Thyroid gland (tissue), 4 donors: ENCODE measurements around the gene MBD3L2B. TPM values are rescaled to one million over a fixed set of nuclear protein-coding genes. Genes with fewer than 3 reads are reported as not detected.

ENCODE experiments used
- DNase-seq, 2 donors: peaks; one replicate each; pipeline ENCODE4 v3.0.0-alpha.2; 2019
- H3K27ac ChIP-seq, 3 donors: fragments of 200-600 bp; sonication (generic); 1 replicate in 2 of 3; 2 replicates in 1 of 3; pipeline ENCODE4 v1.5.1; 2016 to 2019; ENCODE audit warnings: mild to moderate bottlenecking in 1 of 3, moderate library complexity in 1 of 3
- H3K27me3 ChIP-seq: fragments of 200-600 bp; sonication (generic); one replicate; pipeline ENCODE4 v1.5.1; 2019
- H3K36me3 ChIP-seq, 2 donors: fragments of 200-600 bp; sonication (generic); one replicate each; pipeline ENCODE4 v1.5.1; 2016 to 2019
- H3K4me1 ChIP-seq, 2 donors: fragments of 200-600 bp; sonication (generic); one replicate each; pipeline ENCODE4 v1.5.1; 2017 to 2019
- H3K4me3 ChIP-seq, 3 donors: fragments of 200-600 bp; sonication (generic); replicated peaks in 1 of 3; 1 replicate in 2 of 3; 2 replicates in 1 of 3; pipeline ENCODE4 v1.5.1; 2016; ENCODE audit warnings: mild to moderate bottlenecking in 1 of 3
- H3K9me3 ChIP-seq: fragments of 200-600 bp; sonication (generic); one replicate; pipeline ENCODE4 v1.5.1; 2017
- POLR2A ChIP-seq, 2 donors: fragments of 450-650 bp; IDR thresholded peaks; one replicate each; pipeline ENCODE4 v1.6.1; 2017; ENCODE audit warnings: antibody characterized with exemption in 2 of 2, mild to moderate bottlenecking in 2 of 2, moderate library complexity in 1 of 2
- WGBS, 2 donors: methylation state at CpG; one replicate each; pipeline ENCODE4 v1.1.5; 2017; 5-methylcytosine and 5-hydroxymethylcytosine counted together
- intact Hi-C: fragments of 100-400 bp; cut with DNase I; formaldehyde crosslinking; loops from one replicate; pipeline ENCODE4 v1.15.1; 2023
- total RNA-seq, 4 donors: library from RNA; depleted of rRNA; stranded (reverse); fragments of >200 nt; gene quantifications; one replicate each; pipeline ENCODE4 v1.2.3, GENCODE V29; 2016
- TF ChIP-seq, protein P1 (sequence below), 6 experiments: fragments of 200-600 bp in 3 of 6; fragments of 450-650 bp in 3 of 6; sonication (generic) in 3 of 6; IDR thresholded peaks; one replicate each; pipeline ENCODE4 v1.5.1; 2016 to 2019; ENCODE audit warnings: antibody characterized with exemption in 6 of 6, mild to moderate bottlenecking in 2 of 6, inconsistent platforms in 1 of 6, moderate library complexity in 1 of 6

Gene MBD3L2B
- total RNA-seq, 4 donors from 2014 or later = not detected

- Histone ChIP-seq H3K9me3 (no peaks in the 10 kb centered on the region), H3K27me3 (no peaks in the 10 kb centered on the region), H3K4me1 (no peaks in the 10 kb centered on the region), H3K36me3 (no peaks in the 10 kb centered on the region), H3K27ac (no peak overlapping the region), H3K4me3 (no peak overlapping the region)
- 78 to 91% methylated on average over 1 of the region's 1 CpG for WGBS, 2 donors
- intact Hi-C loops = no loop called here
- TF ChIP-seq POLR2A (IDR thresholded peaks at IDR 0.05) = no peak
- TF ChIP-seq, protein P1, sequence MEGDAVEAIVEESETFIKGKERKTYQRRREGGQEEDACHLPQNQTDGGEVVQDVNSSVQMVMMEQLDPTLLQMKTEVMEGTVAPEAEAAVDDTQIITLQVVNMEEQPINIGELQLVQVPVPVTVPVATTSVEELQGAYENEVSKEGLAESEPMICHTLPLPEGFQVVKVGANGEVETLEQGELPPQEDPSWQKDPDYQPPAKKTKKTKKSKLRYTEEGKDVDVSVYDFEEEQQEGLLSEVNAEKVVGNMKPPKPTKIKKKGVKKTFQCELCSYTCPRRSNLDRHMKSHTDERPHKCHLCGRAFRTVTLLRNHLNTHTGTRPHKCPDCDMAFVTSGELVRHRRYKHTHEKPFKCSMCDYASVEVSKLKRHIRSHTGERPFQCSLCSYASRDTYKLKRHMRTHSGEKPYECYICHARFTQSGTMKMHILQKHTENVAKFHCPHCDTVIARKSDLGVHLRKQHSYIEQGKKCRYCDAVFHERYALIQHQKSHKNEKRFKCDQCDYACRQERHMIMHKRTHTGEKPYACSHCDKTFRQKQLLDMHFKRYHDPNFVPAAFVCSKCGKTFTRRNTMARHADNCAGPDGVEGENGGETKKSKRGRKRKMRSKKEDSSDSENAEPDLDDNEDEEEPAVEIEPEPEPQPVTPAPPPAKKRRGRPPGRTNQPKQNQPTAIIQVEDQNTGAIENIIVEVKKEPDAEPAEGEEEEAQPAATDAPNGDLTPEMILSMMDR (IDR thresholded peaks at IDR 0.05) = no peak
- DNase-seq = no peak
These were observed 49.9 kb downstream of the MBD3L2B start for GRCh38 chr19:6971366-6971765.

DNA sequence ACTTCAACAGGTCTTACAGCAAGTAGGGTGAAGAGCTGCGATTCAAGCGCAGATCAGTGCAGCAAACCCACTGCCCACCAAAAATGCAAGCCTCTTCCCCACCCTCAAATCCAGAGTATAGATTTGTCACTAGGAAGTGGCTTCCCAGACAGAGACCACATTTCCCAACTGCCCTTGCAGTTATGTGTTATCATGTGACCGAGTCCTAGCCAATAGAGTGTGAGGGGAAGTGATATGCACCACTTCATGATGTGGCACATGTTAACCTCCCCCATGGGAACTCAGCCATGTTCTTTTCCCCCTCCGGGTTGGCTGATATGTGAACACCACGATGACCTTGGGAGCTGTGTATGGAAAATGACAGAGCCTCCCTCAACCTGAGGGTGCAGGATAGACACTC lies 50.8 kb downstream of the MBD3L2B start:
- Histone ChIP-seq H3K4me1 (no peaks in the 10 kb centered on the region), H3K27me3 (no peaks in the 10 kb centered on the region), H3K9me3 (no peaks in the 10 kb centered on the region), H3K27ac (no peak overlapping the region), H3K36me3 (no peaks in the 10 kb centered on the region), H3K4me3 (no peak overlapping the region)
- intact Hi-C loops = no loop called here
- TF ChIP-seq, protein P1 (IDR thresholded peaks at IDR 0.05) = no peak
- TF ChIP-seq POLR2A (IDR thresholded peaks at IDR 0.05) = no peak
- WGBS, 2 donors = 89 to 94% methylated on average over 4 to 5 of the region's 5 CpGs
- DNase-seq = no peak

DNA sequence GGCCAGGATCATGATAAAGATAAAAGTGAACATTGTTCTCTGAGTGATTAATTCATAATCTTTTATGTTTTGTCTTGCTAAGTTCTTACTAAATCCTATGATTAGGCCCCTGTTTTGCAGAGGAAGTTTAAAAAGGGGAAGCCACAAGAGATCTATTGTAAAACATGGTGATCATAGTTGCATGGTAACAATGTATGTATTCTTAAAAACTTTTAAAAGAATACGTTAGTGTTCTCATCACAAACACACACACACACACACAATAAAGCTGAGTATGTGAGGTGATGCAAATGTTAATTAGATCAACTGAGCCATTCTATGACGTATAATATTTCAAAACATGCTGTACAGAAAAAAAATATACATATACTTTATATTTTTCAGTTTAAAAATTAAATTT lies 51.2 kb downstream of the MBD3L2B start:
- Histone ChIP-seq H3K27ac (no peak overlapping the region), H3K9me3 (no peaks in the 10 kb centered on the region), H3K27me3 (no peaks in the 10 kb centered on the region), H3K4me1 (no peaks in the 10 kb centered on the region), H3K36me3 (no peaks in the 10 kb centered on the region), H3K4me3 (no peak overlapping the region)
- intact Hi-C loops = no loop called here
- no peak for DNase-seq
- 57 to 66% methylated on average over 2 of the region's 2 CpGs for WGBS, 2 donors
- no peak for TF ChIP-seq POLR2A (IDR thresholded peaks at IDR 0.05)
- TF ChIP-seq, protein P1 (IDR thresholded peaks at IDR 0.05) = no peak

DNA sequence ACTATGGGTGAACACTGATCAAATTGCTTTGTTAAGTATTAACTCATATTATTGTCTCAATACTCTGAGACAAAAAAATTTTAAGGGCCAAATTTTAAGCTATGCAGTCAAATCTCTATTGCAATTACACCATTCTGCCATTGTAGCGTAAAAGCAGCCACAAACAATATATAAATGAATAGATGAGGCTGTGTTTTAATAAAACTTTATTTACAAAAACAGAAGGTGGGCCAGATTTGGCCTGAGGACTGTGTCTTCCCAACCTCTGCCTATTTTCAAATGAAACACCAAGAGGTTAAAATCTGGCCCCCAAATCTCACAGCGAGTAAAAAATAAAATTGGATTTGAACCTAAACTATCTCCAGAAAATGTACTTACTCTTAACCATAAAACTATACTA lies 51.7 kb downstream of the MBD3L2B start:
- intact Hi-C loops = no loop called here
- Histone ChIP-seq H3K27me3 (no peaks in the 10 kb centered on the region), H3K4me1 (no peaks in the 10 kb centered on the region), H3K4me3 (no peak overlapping the region), H3K9me3 (no peaks in the 10 kb centered on the region), H3K36me3 (no peaks in the 10 kb centered on the region), H3K27ac (no peak overlapping the region)
- DNase-seq = no peak
- TF ChIP-seq POLR2A (IDR thresholded peaks at IDR 0.05) = no peak
- TF ChIP-seq, protein P1 (IDR thresholded peaks at IDR 0.05) = no peak
- WGBS, 2 donors = 74 to 86% methylated on average over 2 of the region's 2 CpGs

Other genes starting within 250 kb of the MBD3L2B start
- gene VAV1, start 248.7 kb downstream of the MBD3L2B start, total RNA-seq = 1 to 10 TPM; 1.7 to 4.3 (median 2.6) TPM
- not detected for gene ADGRE1, start 133.9 kb downstream of the MBD3L2B start, total RNA-seq
- gene MBD3L5, start 9.1 kb upstream of the MBD3L2B start, total RNA-seq = not detected
- gene MBD3L4, start 18.7 kb upstream of the MBD3L2B start, total RNA-seq = not detected
- not detected for gene MBD3L2, start 27.9 kb upstream of the MBD3L2B start, total RNA-seq
- gene MBD3L3, start 37.2 kb upstream of the MBD3L2B start, total RNA-seq = not detected
- gene ZNF557, start 48.3 kb upstream of the MBD3L2B start, total RNA-seq = 10 to 100 TPM in 3 of 4 donors, 1 to 10 TPM in 1; 9.5 to 16.9 (median 13.7) TPM